Transverse colon (tissue), 4 donors: ENCODE measurements around the gene KCNK5. TPM values are rescaled to one million over a fixed set of nuclear protein-coding genes. Genes with fewer than 3 reads are reported as not detected.
A peak's percentile ranks its signal among the peaks of the same experiment; 100 is the strongest.

Source experiments
- DNase-seq: peaks from one replicate; pipeline ENCODE4 v3.0.0-alpha.2; 2019
- H3K27ac ChIP-seq, 4 donors: fragments of 200-600 bp; sonication (generic); 2 replicates each; pipeline ENCODE4 v1.5.1; 2016 to 2018; ENCODE audit warnings: inconsistent platforms in 4 of 4
- H3K27me3 ChIP-seq: fragments of 200-600 bp; sonication (generic); 2 replicates; pipeline ENCODE4 v1.5.1; 2017; ENCODE audit warnings: inconsistent platforms
- H3K36me3 ChIP-seq, 4 donors: fragments of 200-600 bp; sonication (generic); 2 replicates each; pipeline ENCODE4 v1.5.1; 2017 to 2019; ENCODE audit warnings: inconsistent platforms in 4 of 4
- H3K4me1 ChIP-seq, 4 donors: fragments of 200-600 bp; sonication (generic); 2 replicates each; pipeline ENCODE4 v1.5.1; 2017 to 2020; ENCODE audit warnings: inconsistent platforms in 4 of 4
- H3K4me3 ChIP-seq, 4 donors: fragments of 200-600 bp; sonication (generic); 1 replicate in 1 of 4; 2 replicates in 3 of 4; pipeline versions ENCODE4 v1.5.1 to v1.6.1; 2017 to 2019; ENCODE audit warnings: inconsistent platforms in 4 of 4
- H3K9me3 ChIP-seq, 2 donors: fragments of 200-600 bp; sonication (generic); 2 replicates each; pipeline ENCODE4 v1.5.1; 2017 to 2019; ENCODE audit warnings: inconsistent platforms in 2 of 2
- CTCF ChIP-seq, 5 experiments: fragments of 200-600 bp in 3 of 5; fragments of 450-650 bp in 2 of 5; sonication (generic) in 3 of 5; IDR thresholded peaks; 1 replicate in 2 of 5; 2 replicates in 3 of 5; pipeline ENCODE4 v1.5.1; 2016 to 2017; ENCODE audit warnings: antibody characterized with exemption in 5 of 5, inconsistent platforms in 3 of 5, mild to moderate bottlenecking in 2 of 5, moderate library complexity in 1 of 5
- EP300 ChIP-seq: sonication (generic); formaldehyde crosslinking; IDR thresholded peaks from one replicate; pipeline ENCODE4 v1.6.1; 2017; ENCODE audit warnings: antibody characterized with exemption, low read depth
- POLR2A ChIP-seq: fragments of 450-650 bp; IDR thresholded peaks from one replicate; pipeline ENCODE4 v1.6.1; 2016; ENCODE audit warnings: antibody characterized with exemption, mild to moderate bottlenecking, moderate library complexity
- POLR2AphosphoS5 ChIP-seq, 3 donors: sonication (generic); formaldehyde crosslinking; IDR thresholded peaks; one replicate each; pipeline ENCODE4 v1.6.1; 2016; ENCODE audit warnings: antibody characterized with exemption in 3 of 3
- WGBS, 2 donors: methylation state at CpG; one replicate each; pipeline ENCODE4 v1.1.5; 2018; ENCODE audit warnings: low coverage in 1 of 2; 5-methylcytosine and 5-hydroxymethylcytosine counted together
- in situ Hi-C, 4 donors: fragments of 200-750 bp; cut with MboI; loops; one replicate each; pipeline versions ENCODE4 v1.15.0 to v1.15.1; 2017; ENCODE audit warnings: low sequenced_read_pairs in 3 of 4, low pct_ligation_motif_present in 1 of 4, low pct_unique_long_range_greater_than_20kb in 1 of 4
- intact Hi-C: fragments of 100-400 bp; cut with DNase I; formaldehyde crosslinking; loops from one replicate; pipeline ENCODE4 v1.15.1; 2023; ENCODE audit warnings: low total_unique reads
- total RNA-seq, 4 donors: library from RNA; depleted of rRNA; stranded (reverse); fragments of >200 nt; gene quantifications; one replicate each; pipeline ENCODE4 v1.1.0, GENCODE V29; 2016

The KCNK5 gene
- total RNA-seq, 4 donors from 2014 or later = 9.6 to 86.0 (median 64.5) TPM

- peak overlapping the region in 3 of 4 donors; percentile 15 to 56 (median 20) for H3K27ac ChIP-seq
- WGBS, 2 donors = 71 to 78% methylated on average over 4 to 5 of the region's 5 CpGs
- H3K27me3 ChIP-seq = peaks cover under 1% of the 10 kb centered on the region
- no peak for DNase-seq
- no peaks in the 10 kb centered on the region for H3K36me3 ChIP-seq
- no peak for TF ChIP-seq POLR2A
- TF ChIP-seq EP300 = no peak
- TF ChIP-seq CTCF (IDR thresholded peaks at IDR 0.05) = no peak
- no peak for TF ChIP-seq POLR2AphosphoS5 (IDR thresholded peaks at IDR 0.05)
- intact Hi-C loops (no loop called here), in situ Hi-C loops (no loop called here)
- H3K4me3 ChIP-seq = no peak overlapping the region
- peaks cover 3 to 90% (median 43%) of the 10 kb centered on the region in 4 donors for H3K4me1 ChIP-seq
- no peaks in the 10 kb centered on the region for H3K9me3 ChIP-seq
These were observed 6.2 kb downstream of the KCNK5 start for GRCh38 chr6:39223061-39223460.

GRCh38 chr6:39221779-39222641 is 7.3 kb downstream of the KCNK5 start:
- intact Hi-C loops (no loop called here), in situ Hi-C loops (no loop called here)
- H3K36me3 ChIP-seq = no peaks in the 10 kb centered on the region
- no peak for DNase-seq
- H3K27ac ChIP-seq = no peak overlapping the region
- no peak for TF ChIP-seq EP300
- TF ChIP-seq POLR2A = no peak
- TF ChIP-seq CTCF (IDR thresholded peaks at IDR 0.05) = no peak
- no peak for TF ChIP-seq POLR2AphosphoS5 (IDR thresholded peaks at IDR 0.05)
- peaks cover 9 to 93% (median 47%) of the 10 kb centered on the region in 4 donors for H3K4me1 ChIP-seq
- H3K9me3 ChIP-seq = no peaks in the 10 kb centered on the region
- H3K4me3 ChIP-seq = no peak overlapping the region
- 62 to 87% methylated on average over 2 to 7 of the region's 7 CpGs for WGBS, 2 donors
- H3K27me3 ChIP-seq = no peaks in the 10 kb centered on the region

GRCh38 chr6:39221115-39221514 is 8.2 kb downstream of the KCNK5 start:
- intact Hi-C loops = no loop called here
- H3K9me3 ChIP-seq = no peaks in the 10 kb centered on the region
- in situ Hi-C loops = no loop called here
- H3K4me3 ChIP-seq = no peak overlapping the region
- 98% methylated on average over 3 of the region's 3 CpGs; no CpG with 5 or more reads in 1 of the 2 donors for WGBS, 2 donors
- no peaks in the 10 kb centered on the region for H3K27me3 ChIP-seq
- H3K27ac ChIP-seq = no peak overlapping the region
- no peak for DNase-seq
- no peaks in the 10 kb centered on the region for H3K36me3 ChIP-seq
- H3K4me1 ChIP-seq = peaks cover 9 to 91% (median 50%) of the 10 kb centered on the region in 4 donors
- TF ChIP-seq CTCF (IDR thresholded peaks at IDR 0.05) (no peak), POLR2A (no peak), POLR2AphosphoS5 (IDR thresholded peaks at IDR 0.05) (no peak), EP300 (no peak)

GRCh38 chr6:39218868-39219567 is 10.3 kb downstream of the KCNK5 start:
- H3K4me3 ChIP-seq = no peak overlapping the region
- TF ChIP-seq POLR2A (no peak), CTCF (IDR thresholded peaks at IDR 0.05) (no peak), EP300 (no peak), POLR2AphosphoS5 (IDR thresholded peaks at IDR 0.05) (no peak)
- no peaks in the 10 kb centered on the region for H3K36me3 ChIP-seq
- 48 to 56% methylated on average over 4 to 5 of the region's 5 CpGs for WGBS, 2 donors
- no peak for DNase-seq
- peaks cover 6 to 85% (median 45%) of the 10 kb centered on the region in 4 donors for H3K4me1 ChIP-seq
- H3K27me3 ChIP-seq = no peaks in the 10 kb centered on the region
- no peaks in the 10 kb centered on the region for H3K9me3 ChIP-seq
- in situ Hi-C loops = no loop called here
- peak overlapping the region; percentile 59 to 74 (median 65) for H3K27ac ChIP-seq
- intact Hi-C loops = no loop called here
